Common myeloid progenitor, CD34-positive (primary cell): ENCODE measurements around the gene NEK10.

Experiments used
- CTCF ChIA-PET: fragments of 350-600 bp; sonication (Branson Sonifier 250); formaldehyde crosslinking; loops from one replicate; lab custom pipeline; 2021; ENCODE audit warnings: antibody characterized with exemption; lab: Charles Lee
- POLR2A ChIA-PET: fragments of 350-600 bp; sonication (Branson Sonifier 250); formaldehyde crosslinking; loops from one replicate; lab custom pipeline; 2021; ENCODE audit warnings: antibody characterized with exemption; lab: Charles Lee
- DNase-seq, 3 donors: peaks; one replicate each; pipeline versions ENCODE4 v3.0.0 to v3.0.0-alpha.2; 2013
- H3K27ac ChIP-seq, 2 experiments: 1 replicate in 1 of 2; 2 replicates in 1 of 2; pipeline ENCODE4 v1.7.0; 2013; ENCODE audit warnings: inconsistent platforms in 2 of 2, low read length in 2 of 2, mild to moderate bottlenecking in 2 of 2, low read depth in 1 of 2, moderate library complexity in 1 of 2; ENCODE audit not compliant: severe bottlenecking in 2 of 2, insufficient read depth in 1 of 2, poor library complexity in 1 of 2
- H3K27me3 ChIP-seq, 5 experiments: replicated peaks in 2 of 5; 1 replicate in 3 of 5; 2 replicates in 2 of 5; pipeline versions ENCODE4 v1.6.1 to v1.7.0; 2013; ENCODE audit warnings: low read length in 4 of 5, mild to moderate bottlenecking in 2 of 5, moderate library complexity in 2 of 5, inconsistent platforms in 1 of 5; ENCODE audit not compliant: insufficient read depth in 5 of 5, control insufficient read depth in 4 of 5
- H3K36me3 ChIP-seq, 4 experiments: 1 replicate in 2 of 4; 2 replicates in 2 of 4; pipeline versions ENCODE4 v1.6.1 to v1.7.0; 2013; ENCODE audit warnings: low read length in 3 of 4, control low read depth in 1 of 4, mild to moderate bottlenecking in 1 of 4; ENCODE audit not compliant: control insufficient read depth in 4 of 4, insufficient read depth in 4 of 4
- H3K4me1 ChIP-seq, 4 experiments: 1 replicate in 3 of 4; 2 replicates in 1 of 4; pipeline versions ENCODE4 v1.6.1 to v1.7.1; 2013; ENCODE audit warnings: low read length in 3 of 4, mild to moderate bottlenecking in 3 of 4, control low read depth in 1 of 4, inconsistent platforms in 1 of 4, moderate library complexity in 1 of 4; ENCODE audit not compliant: control insufficient read depth in 4 of 4, insufficient read depth in 4 of 4; ENCODE audit errors: control extremely low read depth in 1 of 4
- H3K4me3 ChIP-seq, 7 experiments: 1 replicate in 4 of 7; 2 replicates in 3 of 7; pipeline versions ENCODE4 v1.5.1 to v1.7.0; 2013; ENCODE audit warnings: mild to moderate bottlenecking in 7 of 7, low read length in 6 of 7, moderate library complexity in 6 of 7, inconsistent platforms in 2 of 7, low read depth in 2 of 7, control low read depth in 1 of 7; ENCODE audit not compliant: insufficient read depth in 4 of 7, control insufficient read depth in 1 of 7; ENCODE audit errors: extremely low read depth in 1 of 7
- H3K9me3 ChIP-seq, 5 experiments: 1 replicate in 4 of 5; 2 replicates in 1 of 5; pipeline versions ENCODE4 v1.6.1 to v1.7.1; 2013; ENCODE audit warnings: low read length in 4 of 5, mild to moderate bottlenecking in 2 of 5, inconsistent platforms in 1 of 5, low read depth in 1 of 5, moderate library complexity in 1 of 5; ENCODE audit not compliant: control insufficient read depth in 4 of 5, insufficient read depth in 2 of 5; ENCODE audit errors: control extremely low read depth in 1 of 5
- WGBS: methylation state at CpG from one replicate; pipeline ENCODE4 v1.1.5; 2013; ENCODE audit not compliant: insufficient coverage; 5-methylcytosine and 5-hydroxymethylcytosine counted together

Gene NEK10

GRCh38 chr3:27115352-27115751 lies 253.8 kb downstream of the NEK10 start:
- Histone ChIP-seq H3K27ac (no peak overlapping the region), H3K27me3 (no peaks in the 10 kb centered on the region), H3K4me1 (no peaks in the 10 kb centered on the region), H3K9me3 (no peaks in the 10 kb centered on the region), H3K4me3 (no peak overlapping the region), H3K36me3 (no peaks in the 10 kb centered on the region)
- no peak for DNase-seq
- POLR2A ChIA-PET, result no interaction called here
- CTCF ChIA-PET, result no interaction called here
- no CpG with 5 or more reads among the region's 1 CpG for WGBS

- Histone ChIP-seq H3K4me3 (no peak overlapping the region), H3K27ac (no peak overlapping the region), H3K9me3 (no peaks in the 10 kb centered on the region), H3K27me3 (no peaks in the 10 kb centered on the region), H3K36me3 (no peaks in the 10 kb centered on the region), H3K4me1 (no peaks in the 10 kb centered on the region)
- no peak for DNase-seq
- ChIA-PET CTCF (no interaction called here), POLR2A (no interaction called here)
- WGBS, result no CpG with 5 or more reads among the region's 1 CpG
These were observed 254.5 kb downstream of the NEK10 start for GRCh38 chr3:27114684-27115083.

GRCh38 chr3:27114129-27114528 lies 255.1 kb downstream of the NEK10 start:
- WGBS, result no CpG with 5 or more reads among the region's 2 CpGs
- no peaks in the 10 kb centered on the region for H3K4me1 ChIP-seq
- ChIA-PET CTCF (no interaction called here), POLR2A (no interaction called here)
- H3K9me3 ChIP-seq, result no peaks in the 10 kb centered on the region
- no peak for DNase-seq
- H3K4me3 ChIP-seq, result no peak overlapping the region
- H3K27ac ChIP-seq, result no peak overlapping the region
- H3K27me3 ChIP-seq, result no peaks in the 10 kb centered on the region
- no peaks in the 10 kb centered on the region for H3K36me3 ChIP-seq

GRCh38 chr3:27110020-27110419 lies 259.2 kb downstream of the NEK10 start:
- Histone ChIP-seq H3K36me3 (no peaks in the 10 kb centered on the region), H3K27me3 (peaks cover 0 to 8% (median 0%) of the 10 kb centered on the region in 5 experiments), H3K9me3 (no peaks in the 10 kb centered on the region), H3K4me1 (no peaks in the 10 kb centered on the region), H3K4me3 (no peak overlapping the region), H3K27ac (no peak overlapping the region)
- no peak for DNase-seq
- ChIA-PET POLR2A (no interaction called here), CTCF (no interaction called here)
- WGBS, result 100% methylated on average over 1 of the region's 3 CpGs

GRCh38 chr3:27108322-27108721 lies 260.9 kb downstream of the NEK10 start:
- Histone ChIP-seq H3K4me3 (no peak overlapping the region), H3K27ac (no peak overlapping the region), H3K9me3 (no peaks in the 10 kb centered on the region), H3K36me3 (no peaks in the 10 kb centered on the region), H3K27me3 (peaks cover 0 to 8% (median 0%) of the 10 kb centered on the region in 5 experiments), H3K4me1 (no peaks in the 10 kb centered on the region)
- ChIA-PET POLR2A (no interaction called here), CTCF (no interaction called here)
- no peak for DNase-seq
- 100% methylated on average over 3 of the region's 4 CpGs for WGBS

GRCh38 chr3:27105904-27106303 lies 263.3 kb downstream of the NEK10 start:
- peaks cover 0 to 8% (median 3%) of the 10 kb centered on the region in 5 experiments for H3K27me3 ChIP-seq
- CTCF ChIA-PET, result no interaction called here
- DNase-seq, result no peak
- WGBS, result 70% methylated on average over 6 of the region's 6 CpGs
- H3K36me3 ChIP-seq, result no peaks in the 10 kb centered on the region
- H3K4me1 ChIP-seq, result no peaks in the 10 kb centered on the region
- no peak overlapping the region for H3K4me3 ChIP-seq
- H3K9me3 ChIP-seq, result no peaks in the 10 kb centered on the region
- POLR2A ChIA-PET, result no interaction called here
- no peak overlapping the region for H3K27ac ChIP-seq

GRCh38 chr3:27097182-27097581 lies 272.0 kb downstream of the NEK10 start:
- Histone ChIP-seq H3K9me3 (no peaks in the 10 kb centered on the region), H3K4me3 (no peak overlapping the region), H3K27me3 (peaks cover 0 to 13% (median 3%) of the 10 kb centered on the region in 5 experiments), H3K4me1 (peaks cover 0 to 16% (median 6%) of the 10 kb centered on the region in 4 experiments), H3K27ac (no peak overlapping the region), H3K36me3 (no peaks in the 10 kb centered on the region)
- CTCF ChIA-PET, result no interaction called here
- POLR2A ChIA-PET, result no interaction called here
- 75% methylated on average over 1 of the region's 1 CpG for WGBS
- no peak for DNase-seq
